GM15510 (cell line): ENCODE measurements around the gene HERPUD2.

Experiments used
- POLR2A ChIP-seq: IDR thresholded peaks from 3 replicates; pipeline ENCODE4 v1.6.1; 2011; ENCODE audit warnings: borderline replicate concordance; ENCODE audit not compliant: insufficient read length; ENCODE audit errors: extremely low read depth

The HERPUD2 gene

GRCh38 chr7:35658606-35659201, 36.2 kb downstream of the HERPUD2 start:
- no peak for TF ChIP-seq POLR2A

DNA sequence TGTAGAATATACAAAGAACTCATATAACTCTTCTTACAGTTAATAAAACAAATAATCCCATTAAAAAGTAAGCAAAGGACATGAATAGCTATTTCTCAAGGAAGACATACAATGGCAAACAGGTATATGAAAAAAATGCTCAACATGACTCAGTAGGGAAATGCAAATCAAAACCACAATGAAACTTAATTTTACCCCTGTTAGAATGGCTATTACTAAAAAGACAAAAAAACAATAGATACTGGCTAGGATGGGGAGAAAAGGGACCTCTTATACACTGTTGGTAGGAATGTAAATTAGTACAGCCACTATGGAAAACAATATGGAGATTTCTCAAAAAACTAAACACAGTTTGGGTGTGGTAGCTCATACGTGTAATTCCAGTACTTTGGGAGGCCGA, 37.8 kb downstream of the HERPUD2 start:
- TF ChIP-seq POLR2A = no peak

DNA sequence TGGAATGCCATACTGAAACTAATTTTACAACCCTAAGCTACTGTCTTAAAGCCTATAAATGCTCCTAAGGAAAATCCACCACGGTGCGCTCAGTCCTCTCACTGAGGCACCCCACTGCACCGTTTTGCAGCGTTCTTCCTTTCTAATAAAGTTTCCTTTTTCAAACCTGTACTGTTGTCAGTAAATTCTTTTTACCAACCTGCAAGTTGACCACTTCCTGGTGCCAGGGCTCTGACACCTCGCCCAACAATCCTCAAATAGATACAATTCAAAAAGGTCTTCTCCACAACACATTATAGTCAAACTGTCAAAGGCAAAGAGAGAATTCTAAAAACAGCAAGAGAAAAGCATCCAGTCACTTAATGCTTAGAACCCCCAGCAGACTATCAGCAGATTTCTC, 42.8 kb downstream of the HERPUD2 start:
- no peak for TF ChIP-seq POLR2A

GRCh38 chr7:35650751-35651150, 44.2 kb downstream of the HERPUD2 start:
- no peak for TF ChIP-seq POLR2A

DNA sequence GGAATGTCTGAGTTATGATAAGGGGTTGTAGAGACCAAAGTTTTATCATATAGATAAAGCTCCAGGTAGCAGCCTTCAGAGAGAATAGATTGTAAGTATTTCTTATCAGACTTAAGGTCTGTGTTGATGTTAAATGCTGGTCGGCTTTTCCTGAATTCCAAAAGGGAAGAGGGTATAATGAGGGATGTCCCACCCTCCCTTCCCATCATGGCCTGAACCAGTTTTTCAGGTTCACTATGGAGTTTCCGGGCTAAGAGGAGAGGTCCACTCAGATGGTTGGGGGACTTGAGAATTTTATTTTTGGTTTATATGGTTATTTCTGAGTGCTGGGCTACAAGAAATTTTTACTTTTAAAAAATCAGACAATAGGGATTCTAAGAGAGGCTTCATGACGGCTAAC, 45.2 kb downstream of the HERPUD2 start:
- no peak for TF ChIP-seq POLR2A

- TF ChIP-seq POLR2A = no peak
These were observed 46.6 kb downstream of the HERPUD2 start for GRCh38 chr7:35648367-35648766.

DNA sequence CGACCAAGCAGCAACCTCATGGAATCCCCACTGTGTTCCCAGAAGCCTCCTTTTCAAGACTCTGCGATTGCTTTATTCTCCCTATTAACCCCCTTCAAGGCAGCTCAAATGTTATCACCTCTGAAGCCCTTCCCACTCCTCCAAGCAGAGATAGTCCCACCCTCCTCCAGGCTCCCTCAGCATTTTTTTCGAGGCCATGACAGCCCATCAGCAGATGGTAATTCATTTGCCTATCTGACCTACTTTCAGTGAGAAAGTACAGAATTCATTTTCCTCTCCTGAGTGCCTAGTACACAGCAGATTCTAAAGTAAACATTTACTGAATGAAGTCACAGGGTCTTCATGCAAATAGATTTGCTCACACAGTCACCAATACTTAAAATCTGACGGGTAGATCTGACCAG, 47.8 kb downstream of the HERPUD2 start:
- no peak for TF ChIP-seq POLR2A

DNA sequence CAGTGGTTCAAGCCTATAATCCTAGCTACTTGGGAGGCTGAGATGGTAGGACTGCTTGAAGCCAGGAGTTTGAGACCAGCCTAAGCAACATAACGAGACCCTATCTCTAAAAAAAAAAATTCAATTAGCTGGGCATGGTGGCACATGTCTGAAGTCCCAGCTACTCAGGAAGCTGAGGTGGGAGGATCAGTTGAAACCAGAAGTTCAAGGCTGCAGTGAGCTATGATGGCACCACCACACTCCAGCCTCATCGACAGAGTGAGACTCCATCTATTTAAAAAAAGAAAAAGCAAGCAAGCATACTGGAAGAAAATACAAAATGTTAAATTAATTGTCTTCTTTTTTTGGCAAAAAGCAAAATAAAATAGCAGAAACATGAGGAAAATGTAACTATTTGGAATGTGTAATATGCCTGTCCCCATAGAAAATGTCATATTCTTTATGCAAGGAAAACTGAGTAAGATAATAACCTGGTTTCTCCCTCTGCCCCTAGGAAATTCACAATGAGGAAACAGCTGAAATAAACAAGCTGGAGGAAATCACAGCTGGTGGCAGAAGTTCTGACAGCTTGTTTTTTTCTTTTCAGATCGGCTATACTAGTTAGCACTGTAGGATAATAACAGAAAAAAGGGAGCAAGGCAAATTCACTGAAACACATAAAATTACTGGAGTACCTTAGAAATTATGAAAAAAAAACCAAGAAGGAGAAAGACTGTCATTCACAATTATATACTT, 48.5 kb downstream of the HERPUD2 start:
- TF ChIP-seq POLR2A = no peak

DNA sequence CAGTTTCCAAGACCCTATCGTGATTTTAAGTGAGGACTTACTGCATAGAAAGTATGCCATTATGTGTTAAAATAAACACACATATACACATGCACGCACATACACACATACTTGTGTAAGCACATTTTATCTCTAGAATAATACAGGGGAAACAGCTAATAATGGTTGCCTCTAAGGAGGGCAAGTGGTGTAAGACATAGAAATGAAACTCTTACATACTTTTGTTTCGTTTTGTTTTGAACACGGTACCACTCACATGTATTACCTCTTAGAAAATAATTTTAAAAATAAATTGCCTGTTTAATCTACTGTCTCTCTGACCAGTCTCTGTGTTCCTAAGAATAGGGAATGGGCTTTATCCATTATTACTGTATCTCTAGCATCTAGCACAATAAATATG, 49.2 kb downstream of the HERPUD2 start:
- no peak for TF ChIP-seq POLR2A

DNA sequence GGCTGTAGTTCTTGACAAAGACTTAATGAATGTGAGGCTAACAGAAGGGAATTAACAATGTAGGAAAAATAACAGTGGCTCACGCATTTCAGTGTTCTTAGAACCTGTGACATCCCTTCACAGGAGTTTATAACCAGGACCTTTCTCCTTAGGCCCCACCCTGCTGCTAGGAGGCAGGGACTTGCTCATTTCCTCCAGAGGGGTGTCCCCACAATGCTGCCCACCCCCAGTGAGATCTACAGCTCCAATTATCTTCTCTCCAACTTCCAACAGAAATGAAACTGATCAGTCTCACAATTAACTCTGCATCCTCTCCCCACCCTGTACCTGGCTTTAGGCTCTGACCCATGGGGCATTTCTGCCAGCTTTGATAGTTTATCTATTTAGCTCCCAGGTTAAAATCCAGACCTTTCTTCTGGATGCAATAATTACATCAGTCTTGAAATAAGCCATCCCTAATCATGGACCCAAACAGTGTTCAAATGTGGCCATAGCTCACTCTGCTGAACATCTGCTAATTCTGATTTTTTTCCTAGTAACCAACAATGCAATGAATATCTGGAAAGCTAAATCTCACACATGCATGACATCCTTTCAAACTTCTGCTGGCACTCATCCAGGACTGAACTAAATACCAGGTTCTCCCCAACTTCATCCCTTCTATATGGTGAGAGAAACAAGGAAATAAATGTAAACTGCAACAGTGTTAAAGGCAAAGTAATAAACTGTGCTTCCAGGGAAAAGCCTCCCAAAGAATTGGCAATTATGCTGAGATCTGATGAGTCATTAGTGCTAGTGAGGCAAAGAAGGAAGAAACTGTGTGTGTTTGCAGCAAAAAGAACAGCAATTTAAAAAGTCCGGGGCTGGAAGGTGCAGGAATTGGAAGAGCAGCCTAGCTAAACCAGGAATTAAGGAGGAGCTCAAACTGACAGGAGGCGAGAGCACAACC, 64.6 kb downstream of the HERPUD2 start:
- no peak for TF ChIP-seq POLR2A

GRCh38 chr7:35624299-35625186, 70.4 kb downstream of the HERPUD2 start:
- no peak for TF ChIP-seq POLR2A

- no peak for TF ChIP-seq POLR2A
These were observed 71.6 kb downstream of the HERPUD2 start for GRCh38 chr7:35623381-35623780.

DNA sequence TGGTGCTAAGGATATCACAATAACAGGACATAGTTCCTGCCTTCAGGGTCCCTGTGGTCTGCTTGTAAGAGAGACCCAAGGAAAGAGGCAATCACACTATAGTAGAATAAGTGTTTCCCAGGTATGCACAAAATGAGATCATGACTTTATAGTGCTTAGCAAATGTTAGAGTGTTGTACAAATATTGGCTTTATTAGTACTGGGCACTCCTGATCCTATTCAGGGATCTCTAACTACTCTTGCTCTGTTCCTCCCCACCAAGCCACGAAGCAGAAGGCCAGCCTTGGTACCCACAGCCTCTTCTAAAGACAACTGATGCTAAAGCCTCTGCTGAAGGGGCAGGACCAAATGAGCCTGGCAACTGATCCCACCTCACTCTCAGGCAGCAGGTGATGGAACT, 75.1 kb downstream of the HERPUD2 start:
- TF ChIP-seq POLR2A = no peak

- TF ChIP-seq POLR2A = no peak
These were observed 77.9 kb downstream of the HERPUD2 start for GRCh38 chr7:35617041-35617440.
